HAP-1 (cell line): ENCODE measurements around the gene FMOD.

Experiments used
- DNase-seq, 2 experiments: peaks; one replicate each; pipeline ENCODE4 v3.0.0-alpha.2; 2016 to 2020; ENCODE audit warnings: low spot score in 2 of 2
- H3K27me3 ChIP-seq: fragments of 250-450 bp; sonication (Bioruptor Pico); 2 replicates; pipeline ENCODE4 v1.5.1; 2020; ENCODE audit warnings: low read depth, mild to moderate bottlenecking, moderate library complexity
- H3K36me3 ChIP-seq: fragments of 250-450 bp; sonication (Bioruptor Pico); replicated peaks from 2 replicates; pipeline ENCODE4 v1.5.1; 2020; ENCODE audit warnings: mild to moderate bottlenecking
- H3K4me1 ChIP-seq: fragments of 250-450 bp; sonication (Bioruptor Pico); 2 replicates; pipeline ENCODE4 v1.5.1; 2020; ENCODE audit warnings: mild to moderate bottlenecking
- H3K4me3 ChIP-seq: fragments of 250-450 bp; sonication (Bioruptor Pico); 2 replicates; pipeline ENCODE4 v1.5.1; 2020; ENCODE audit warnings: mild to moderate bottlenecking, moderate library complexity
- H3K9me3 ChIP-seq: fragments of 250-450 bp; sonication (Bioruptor Pico); 2 replicates; pipeline ENCODE4 v1.5.1; 2020; ENCODE audit warnings: mild to moderate bottlenecking, moderate library complexity
- in situ Hi-C: fragments of 300-500 bp; cut with MboI; formaldehyde crosslinking; loops from 3 replicates; pipeline ENCODE4 v1.14.3; 2020; ENCODE audit warnings: low sequenced_read_pairs, inconsistent platforms, mixed read lengths

Gene FMOD

DNA sequence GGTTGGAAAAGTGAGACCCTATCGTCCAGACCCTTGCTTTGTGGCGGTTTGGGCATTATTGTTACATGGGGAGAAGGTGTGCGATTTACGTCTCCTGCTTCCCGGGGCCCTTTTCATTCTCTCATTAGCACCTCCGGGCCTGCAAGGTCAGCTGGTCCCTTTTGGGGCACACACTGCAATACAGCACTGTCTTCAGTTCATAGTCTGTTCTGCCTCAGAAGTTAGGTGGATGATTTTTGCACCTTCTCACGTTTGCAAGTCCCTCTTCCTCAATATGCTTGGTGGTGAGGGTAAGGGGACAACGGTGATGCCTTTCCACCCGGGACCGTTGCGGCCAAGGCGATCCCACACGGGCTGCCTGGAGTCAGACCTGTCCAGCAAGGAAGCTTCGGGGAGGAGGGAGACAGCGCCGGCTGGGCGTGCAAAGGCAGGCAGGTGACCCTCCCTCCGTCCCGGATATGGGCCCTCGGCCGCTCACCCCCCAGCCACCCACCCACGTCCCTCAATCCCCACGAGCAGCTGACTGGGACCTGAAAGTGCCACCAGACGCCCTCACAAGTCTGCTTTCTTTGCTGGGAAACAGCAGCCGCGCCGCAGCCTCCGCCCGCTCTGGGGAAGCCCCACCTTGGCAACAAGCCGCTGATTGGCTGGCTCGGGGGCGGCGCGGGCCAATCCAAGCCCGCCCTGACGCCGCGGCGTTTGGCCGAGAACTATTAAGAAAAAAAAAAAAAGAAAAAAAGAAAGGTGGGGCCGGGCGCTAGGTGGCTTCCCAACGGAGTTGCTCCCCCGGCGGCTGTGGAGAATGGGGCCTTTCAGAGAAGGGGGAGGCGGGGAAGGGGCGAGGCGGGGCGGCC lies 23.9 kb downstream of the FMOD start:
- peaks cover 52% of the 10 kb centered on the region for H3K4me1 ChIP-seq
- no peaks in the 10 kb centered on the region for H3K27me3 ChIP-seq
- H3K36me3 ChIP-seq, result no peaks in the 10 kb centered on the region
- peak overlapping the region; percentile 30 for H3K4me3 ChIP-seq
- no peaks in the 10 kb centered on the region for H3K9me3 ChIP-seq
- in situ Hi-C loops, result no loop called here
- DNase-seq, result peak; percentile 89 to 94

- DNase-seq, result peak; percentile 63 to 86
- Histone ChIP-seq H3K4me1 (peaks cover 52% of the 10 kb centered on the region), H3K4me3 (no peak overlapping the region), H3K27me3 (no peaks in the 10 kb centered on the region), H3K36me3 (no peaks in the 10 kb centered on the region), H3K9me3 (no peaks in the 10 kb centered on the region)
- in situ Hi-C loops, result no loop called here
Observed at GRCh38 chr1:203325418-203326091, 25.4 kb downstream of the FMOD start.

GRCh38 chr1:203325026-203325417 lies 25.9 kb downstream of the FMOD start:
- peaks cover 52% of the 10 kb centered on the region for H3K4me1 ChIP-seq
- no peak overlapping the region for H3K4me3 ChIP-seq
- DNase-seq, result peak in 1 of 2 experiments; percentile 58
- no peaks in the 10 kb centered on the region for H3K9me3 ChIP-seq
- in situ Hi-C loops, result no loop called here
- no peaks in the 10 kb centered on the region for H3K36me3 ChIP-seq
- H3K27me3 ChIP-seq, result no peaks in the 10 kb centered on the region

DNA sequence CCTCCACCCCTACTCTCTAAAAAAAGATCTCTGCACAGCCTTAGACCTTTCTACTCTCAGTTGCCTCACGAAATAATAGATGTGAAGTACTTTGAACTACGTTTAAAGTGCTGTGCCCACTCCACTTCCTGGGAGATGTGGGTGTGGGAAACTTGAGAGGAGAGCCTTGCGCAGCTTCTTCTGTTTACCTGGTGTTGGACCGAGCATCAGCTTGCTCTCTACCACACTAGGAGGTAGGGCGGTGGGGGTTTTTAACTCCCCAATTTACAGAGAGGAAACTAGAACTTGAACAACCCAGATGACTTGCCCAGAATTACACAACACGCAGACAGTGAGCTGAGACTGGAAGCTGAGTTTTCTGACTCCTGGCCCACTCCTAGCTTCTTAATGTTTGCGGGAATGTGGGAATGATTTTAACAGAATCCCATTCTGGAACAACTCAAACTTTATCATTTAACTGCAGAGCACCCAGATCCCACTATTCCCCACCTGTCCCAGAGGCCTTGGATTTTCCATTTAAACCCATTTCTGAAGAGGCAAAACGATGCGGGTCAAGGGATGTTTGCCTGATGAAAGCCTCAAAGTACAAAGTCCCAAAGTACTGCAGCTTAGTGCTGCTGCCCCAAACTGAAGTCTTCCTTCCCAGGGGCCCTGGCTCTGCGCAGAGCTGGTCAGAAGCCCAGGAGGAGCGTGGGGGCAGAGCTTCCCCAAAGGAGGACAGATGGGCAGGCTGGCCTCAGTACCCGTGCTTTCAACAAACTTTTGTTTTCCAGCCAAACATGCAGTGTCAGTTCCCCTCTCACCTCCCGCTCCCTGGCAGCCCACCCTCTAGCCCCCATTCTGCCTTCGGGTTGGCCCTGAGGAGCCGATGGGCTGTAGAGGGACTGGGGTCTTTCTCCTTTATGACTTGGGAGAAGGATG lies 26.6 kb downstream of the FMOD start:
- Histone ChIP-seq H3K36me3 (no peaks in the 10 kb centered on the region), H3K4me3 (no peak overlapping the region), H3K4me1 (peaks cover 52% of the 10 kb centered on the region), H3K9me3 (no peaks in the 10 kb centered on the region), H3K27me3 (no peaks in the 10 kb centered on the region)
- in situ Hi-C loops, result no loop called here
- no peak for DNase-seq

DNA sequence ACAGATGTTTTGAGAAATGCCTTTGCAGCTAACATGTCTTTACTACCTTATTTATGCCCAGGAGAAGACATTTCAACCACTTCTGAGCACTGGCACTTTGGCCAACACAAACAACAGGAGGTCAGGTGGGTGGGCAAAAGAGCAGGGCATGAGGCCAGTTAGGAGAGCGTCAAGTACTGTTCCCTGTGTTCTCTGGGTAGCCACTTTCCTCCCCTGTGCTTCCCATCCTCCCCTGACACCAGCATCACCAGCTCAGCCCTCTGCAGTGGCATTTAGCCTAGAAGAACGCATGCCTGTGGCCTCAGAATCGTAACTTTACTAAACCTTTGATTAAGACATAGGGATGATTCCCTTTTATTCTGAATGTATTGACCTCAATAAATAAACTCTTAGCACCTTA lies 27.3 kb downstream of the FMOD start:
- DNase-seq, result no peak
- no peak overlapping the region for H3K4me3 ChIP-seq
- H3K9me3 ChIP-seq, result no peaks in the 10 kb centered on the region
- peaks cover 47% of the 10 kb centered on the region for H3K4me1 ChIP-seq
- in situ Hi-C loops, result no loop called here
- H3K27me3 ChIP-seq, result no peaks in the 10 kb centered on the region
- H3K36me3 ChIP-seq, result no peaks in the 10 kb centered on the region

- Histone ChIP-seq H3K27me3 (no peaks in the 10 kb centered on the region), H3K4me1 (peaks cover 38% of the 10 kb centered on the region), H3K4me3 (no peak overlapping the region), H3K36me3 (no peaks in the 10 kb centered on the region), H3K9me3 (no peaks in the 10 kb centered on the region)
- in situ Hi-C loops, result no loop called here
- DNase-seq, result peak; percentile 44 to 59
Observed at GRCh38 chr1:203322500-203323179, 28.3 kb downstream of the FMOD start.

- no peaks in the 10 kb centered on the region for H3K9me3 ChIP-seq
- no peaks in the 10 kb centered on the region for H3K36me3 ChIP-seq
- in situ Hi-C loops, result no loop called here
- H3K4me3 ChIP-seq, result no peak overlapping the region
- peaks cover 29% of the 10 kb centered on the region for H3K4me1 ChIP-seq
- no peaks in the 10 kb centered on the region for H3K27me3 ChIP-seq
- no peak for DNase-seq
Observed at GRCh38 chr1:203321273-203322052, 29.5 kb downstream of the FMOD start.

GRCh38 chr1:203320591-203321272 lies 30.2 kb downstream of the FMOD start:
- Histone ChIP-seq H3K4me1 (peaks cover 23% of the 10 kb centered on the region), H3K36me3 (no peaks in the 10 kb centered on the region), H3K9me3 (no peaks in the 10 kb centered on the region), H3K4me3 (no peak overlapping the region), H3K27me3 (no peaks in the 10 kb centered on the region)
- DNase-seq, result no peak
- in situ Hi-C loops, result no loop called here

DNA sequence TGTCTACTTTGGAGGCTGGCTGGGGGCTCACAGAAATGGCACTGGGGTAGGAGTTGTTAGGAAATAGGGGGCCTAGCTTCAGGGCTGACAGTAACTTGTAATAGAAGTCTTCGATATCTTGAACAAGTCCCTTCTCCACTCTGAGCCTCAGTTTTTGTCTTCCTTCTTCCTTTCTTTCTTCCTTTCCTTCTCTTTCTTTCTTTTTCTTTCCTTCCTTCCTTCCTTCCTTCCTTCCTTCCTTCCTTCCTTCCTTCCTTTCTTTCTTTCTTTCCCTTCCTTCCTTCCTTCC lies 32.7 kb downstream of the FMOD start:
- DNase-seq, result no peak
- in situ Hi-C loops, result no loop called here
- H3K4me3 ChIP-seq, result no peak overlapping the region
- H3K36me3 ChIP-seq, result 0 out of 2 replicates have a peak, but pooled peaks cover 2% of the 10 kb centered on the region
- H3K27me3 ChIP-seq, result no peaks in the 10 kb centered on the region
- H3K4me1 ChIP-seq, result peaks cover 9% of the 10 kb centered on the region
- no peaks in the 10 kb centered on the region for H3K9me3 ChIP-seq

DNA sequence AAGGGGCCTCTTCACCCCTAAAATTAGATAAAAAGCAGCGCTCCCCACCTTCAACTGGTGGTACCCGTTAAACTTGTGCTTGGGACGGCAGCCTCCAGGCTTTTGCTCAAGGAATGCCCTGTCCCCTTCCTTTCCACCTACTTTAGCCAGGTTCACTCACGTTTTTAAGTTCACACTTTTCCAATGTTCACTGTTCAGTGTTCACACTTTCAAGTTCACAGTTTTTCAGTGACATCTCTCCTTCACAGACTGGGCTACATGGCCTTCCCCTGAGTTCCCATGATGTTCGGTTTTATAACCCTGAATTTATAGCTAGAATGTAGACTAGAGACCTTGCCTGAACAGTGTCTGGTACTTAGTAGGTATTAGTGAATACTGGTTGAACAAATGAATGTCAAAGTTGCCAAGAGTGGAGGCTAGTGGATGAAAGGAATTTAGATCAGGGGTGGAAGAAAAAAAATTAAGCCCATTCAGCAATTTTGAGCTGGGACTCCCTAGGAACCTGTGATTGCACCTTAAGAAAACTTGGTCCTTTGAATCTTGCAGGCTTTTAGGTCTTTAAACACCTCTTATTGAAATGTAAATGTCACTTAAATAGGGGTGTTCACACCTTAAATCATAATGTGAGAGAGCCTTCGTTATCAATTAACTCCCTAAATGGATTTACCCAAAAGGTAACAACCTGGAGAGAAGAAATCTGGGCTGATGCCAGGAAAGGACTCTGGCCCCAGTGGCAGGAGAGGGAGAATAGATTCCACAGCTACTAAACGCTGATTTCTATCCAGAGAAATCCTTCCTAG lies 33.3 kb downstream of the FMOD start:
- H3K27me3 ChIP-seq, result no peaks in the 10 kb centered on the region
- H3K4me1 ChIP-seq, result peaks cover 4% of the 10 kb centered on the region
- H3K36me3 ChIP-seq, result 0 out of 2 replicates have a peak, but pooled peaks cover 2% of the 10 kb centered on the region
- H3K4me3 ChIP-seq, result no peak overlapping the region
- in situ Hi-C loops, result no loop called here
- H3K9me3 ChIP-seq, result no peaks in the 10 kb centered on the region
- DNase-seq, result no peak

- H3K9me3 ChIP-seq, result no peaks in the 10 kb centered on the region
- in situ Hi-C loops, result no loop called here
- H3K4me1 ChIP-seq, result no peaks in the 10 kb centered on the region
- 0 out of 2 replicates have a peak, but pooled peaks cover 2% of the 10 kb centered on the region for H3K36me3 ChIP-seq
- no peaks in the 10 kb centered on the region for H3K27me3 ChIP-seq
- H3K4me3 ChIP-seq, result no peak overlapping the region
- no peak for DNase-seq
Observed at GRCh38 chr1:203316626-203317093, 34.3 kb downstream of the FMOD start.
